ENCODE measurements around the gene EIF3M.

EIF3M gene

GRCh38 chr11:32574421-32574820 lies 9.2 kb upstream of the EIF3M start:
- TF ChIP-seq CTCF (IDR thresholded peaks at IDR 0.05; ENCODE audit: low read depth, low read length), result no peak
- H3K4me3 ChIP-seq (ENCODE audit: low read depth, low read length), result no peak overlapping the region

- TF ChIP-seq CTCF (IDR thresholded peaks at IDR 0.05; ENCODE audit: low read depth, low read length), result no peak
- H3K4me3 ChIP-seq (ENCODE audit: low read depth, low read length), result no peak overlapping the region
These were observed 8.6 kb upstream of the EIF3M start for GRCh38 chr11:32575070-32575469.

- no peak overlapping the region for H3K4me3 ChIP-seq (ENCODE audit: low read depth, low read length)
- TF ChIP-seq CTCF (IDR thresholded peaks at IDR 0.05; ENCODE audit: low read depth, low read length), result no peak
These were observed 7.2 kb upstream of the EIF3M start for GRCh38 chr11:32576456-32576855.

- H3K4me3 ChIP-seq (ENCODE audit: low read depth, low read length), result no peak overlapping the region
- TF ChIP-seq CTCF (IDR thresholded peaks at IDR 0.05; ENCODE audit: low read depth, low read length), result no peak
These were observed 2.7 kb upstream of the EIF3M start for GRCh38 chr11:32580967-32581366.

DNA sequence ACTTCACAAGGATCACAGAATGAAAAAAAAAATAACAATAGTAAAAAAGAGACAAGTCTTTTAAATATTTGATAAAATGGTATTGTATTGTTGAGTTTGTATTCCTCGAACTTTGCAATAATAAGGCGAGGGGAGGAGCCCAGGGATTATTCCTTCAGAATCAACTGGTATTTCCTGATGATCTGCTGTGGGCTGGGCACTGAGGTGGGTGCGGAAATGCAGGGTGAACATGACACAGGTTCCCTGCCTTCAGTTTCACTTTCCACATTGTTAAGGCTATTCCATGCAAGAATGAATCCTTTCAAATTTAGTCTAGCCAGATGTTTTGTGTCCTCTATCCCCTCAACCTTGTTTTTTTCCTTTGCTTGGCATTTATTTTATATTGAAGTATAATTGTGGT lies 2.1 kb upstream of the EIF3M start:
- H3K4me3 ChIP-seq (ENCODE audit: low read depth, low read length), result no peak overlapping the region

DNA sequence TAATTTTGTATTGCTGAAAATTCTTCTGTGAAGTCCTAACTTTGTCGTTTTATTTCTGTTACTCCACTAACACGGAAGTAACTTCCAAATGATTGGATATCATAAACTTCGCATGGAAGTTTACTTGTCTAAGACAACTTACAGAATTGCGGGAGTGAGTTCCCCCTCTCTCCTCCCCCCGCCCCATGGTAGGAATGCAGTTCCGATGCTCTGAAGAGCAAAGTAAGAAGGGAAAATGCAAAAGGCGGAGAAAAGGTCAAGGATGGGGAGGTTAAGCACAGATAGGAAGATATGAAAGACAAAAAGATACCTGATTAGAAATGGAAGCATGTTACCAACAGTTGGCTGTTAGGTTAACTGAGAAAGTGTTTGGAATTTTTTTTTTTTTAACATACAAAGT lies 1.3 kb downstream of the EIF3M start:
- peak overlapping the region; percentile 91 for H3K4me3 ChIP-seq (ENCODE audit: low read depth, low read length)
- TF ChIP-seq CTCF (IDR thresholded peaks at IDR 0.05; ENCODE audit: low read depth, low read length), result no peak

More for the DNA sequence above, 2.1 kb upstream of the EIF3M start:
- TF ChIP-seq CTCF (IDR thresholded peaks at IDR 0.05; ENCODE audit: low read depth, low read length), result no peak

DNA sequence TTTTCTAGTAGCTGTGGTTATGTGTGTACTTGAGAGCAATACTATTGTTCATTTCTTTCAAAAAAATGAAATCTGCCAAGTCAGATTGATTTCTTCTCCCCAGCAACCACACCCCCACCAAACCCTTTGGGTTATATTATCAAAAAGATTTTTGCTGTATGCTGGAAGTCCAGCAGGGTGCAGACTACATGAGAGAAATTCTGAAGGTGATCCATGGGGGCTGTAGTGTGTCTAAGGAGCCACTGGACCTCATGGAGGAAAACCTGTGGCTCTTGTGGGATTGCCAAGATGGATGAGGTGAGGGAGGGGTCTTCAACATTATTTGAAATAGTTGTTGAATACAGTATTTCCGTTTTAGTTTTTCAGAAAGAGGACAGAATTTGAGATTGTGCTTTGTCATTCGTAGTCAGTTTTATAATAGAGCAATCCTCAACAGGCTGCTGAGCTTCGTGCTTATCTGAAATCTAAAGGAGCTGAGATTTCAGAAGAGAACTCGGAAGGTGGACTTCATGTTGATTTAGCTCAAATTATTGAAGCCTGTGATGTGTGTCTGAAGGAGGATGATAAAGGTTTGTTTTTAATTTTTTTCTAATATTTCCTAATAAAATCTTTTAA lies 3.1 kb downstream of the EIF3M start:
- H3K4me3 ChIP-seq (ENCODE audit: low read depth, low read length), result no peak overlapping the region
- 0 out of 2 replicates have a peak, but pooled peaks have one; percentile 7 for TF ChIP-seq CTCF (IDR thresholded peaks at IDR 0.05; ENCODE audit: low read depth, low read length)
